Measurements from ENCODE around the gene FLT1. TPM values are rescaled to one million over a fixed set of nuclear protein-coding genes. Genes with fewer than 3 reads are reported as not detected.

The FLT1 gene
- total and polyA plus RNA-seq, 2 of the 13 experiments (the other 11 are each of a cell fraction or from before 2014, with no cell fraction given), result 0.02 TPM; not detected in 1

DNA sequence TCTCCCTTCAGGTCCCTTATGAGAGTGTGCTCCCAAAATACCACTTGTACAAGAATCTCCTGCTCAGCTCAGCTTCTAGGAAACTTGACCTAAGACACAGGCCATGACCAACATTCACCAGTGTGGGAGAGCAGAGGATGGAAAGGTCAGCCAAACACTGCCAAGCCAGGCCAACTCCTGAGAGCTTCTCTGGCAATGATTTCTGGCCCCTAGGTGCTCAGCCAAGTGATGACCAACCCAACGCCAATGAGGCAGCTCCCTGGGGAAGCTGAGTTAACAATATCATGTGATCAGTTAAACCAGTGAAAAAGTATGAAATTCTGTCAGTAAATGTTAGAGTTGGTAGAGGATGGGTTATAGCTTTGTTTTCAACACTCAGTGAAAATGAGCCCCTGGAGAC lies 49.1 kb upstream of the FLT1 start:
- Histone ChIP-seq H4K20me1 (ENCODE audit: insufficient read depth, low read length) (no peaks in the 10 kb centered on the region), H2AFZ (ENCODE audit: low read length) (no peak overlapping the region), H3K36me3 (replicated peaks in 1 of 2; ENCODE audit: control insufficient read depth in 1 of 2, insufficient read depth in 2 of 2, low read length in 2 of 2) (no peaks in the 10 kb centered on the region), H3K9me3 (ENCODE audit: low read length) (no peaks in the 10 kb centered on the region), H3K27ac (ENCODE audit: extremely low read length, insufficient read depth, low read length) (no peak overlapping the region), H3K9ac (ENCODE audit: insufficient read depth, low read depth, low read length) (no peak overlapping the region), H3K4me1 (ENCODE audit: insufficient read depth, low read length) (no peaks in the 10 kb centered on the region), H3K4me3 (replicated peaks in 1 of 3; ENCODE audit: insufficient read depth in 1 of 3, low read depth in 2 of 3, low read length in 3 of 3) (no peak overlapping the region), H3K27me3 (ENCODE audit: control insufficient read depth in 1 of 2, insufficient read depth in 2 of 2, low read length in 2 of 2) (peaks cover 0 to 6% of the 10 kb centered on the region in 2 experiments; a peak in 2 of 5 replicates), H3K4me2 (ENCODE audit: low read depth, low read length) (no peak overlapping the region), H3K79me2 (ENCODE audit: insufficient read depth, low read length) (no peaks in the 10 kb centered on the region)
- ATAC-seq (no peak), FAIRE-seq (no peak), DNase-seq (ENCODE audit: low spot score) (no peak)
- 0% methylated on average over 1 of the region's 1 CpG for WGBS (ENCODE audit: low lambda C conversion rate)
- TF ChIP-seq ZNF577 (CRISPR knock-in tag; IDR thresholded peaks at IDR 0.05; ENCODE audit: borderline replicate concordance, low read depth) (no peak), HNRNPH1 (optimal IDR thresholded peaks at IDR 0.05; ENCODE audit: low read depth, low read length) (no peak), ZNF501 (CRISPR knock-in tag; IDR thresholded peaks at IDR 0.05) (no peak), ZFY (CRISPR knock-in tag; IDR thresholded peaks at IDR 0.05) (no peak), XRCC5 (optimal IDR thresholded peaks at IDR 0.05; ENCODE audit: low read length) (no peak), MAFG (CRISPR knock-in tag; IDR thresholded peaks at IDR 0.05) (no peak), ZNF879 (CRISPR knock-in tag; IDR thresholded peaks at IDR 0.05) (no peak), SIN3B (IDR thresholded peaks at IDR 0.05; ENCODE audit: low read length) (no peak)
- TF ChIP-seq, protein P1, sequence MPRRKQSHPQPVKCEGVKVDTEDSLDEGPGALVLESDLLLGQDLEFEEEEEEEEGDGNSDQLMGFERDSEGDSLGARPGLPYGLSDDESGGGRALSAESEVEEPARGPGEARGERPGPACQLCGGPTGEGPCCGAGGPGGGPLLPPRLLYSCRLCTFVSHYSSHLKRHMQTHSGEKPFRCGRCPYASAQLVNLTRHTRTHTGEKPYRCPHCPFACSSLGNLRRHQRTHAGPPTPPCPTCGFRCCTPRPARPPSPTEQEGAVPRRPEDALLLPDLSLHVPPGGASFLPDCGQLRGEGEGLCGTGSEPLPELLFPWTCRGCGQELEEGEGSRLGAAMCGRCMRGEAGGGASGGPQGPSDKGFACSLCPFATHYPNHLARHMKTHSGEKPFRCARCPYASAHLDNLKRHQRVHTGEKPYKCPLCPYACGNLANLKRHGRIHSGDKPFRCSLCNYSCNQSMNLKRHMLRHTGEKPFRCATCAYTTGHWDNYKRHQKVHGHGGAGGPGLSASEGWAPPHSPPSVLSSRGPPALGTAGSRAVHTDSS (CRISPR knock-in tag; conservative IDR thresholded peaks at IDR 0.05), result no peak
- TF ChIP-seq, protein P2, sequence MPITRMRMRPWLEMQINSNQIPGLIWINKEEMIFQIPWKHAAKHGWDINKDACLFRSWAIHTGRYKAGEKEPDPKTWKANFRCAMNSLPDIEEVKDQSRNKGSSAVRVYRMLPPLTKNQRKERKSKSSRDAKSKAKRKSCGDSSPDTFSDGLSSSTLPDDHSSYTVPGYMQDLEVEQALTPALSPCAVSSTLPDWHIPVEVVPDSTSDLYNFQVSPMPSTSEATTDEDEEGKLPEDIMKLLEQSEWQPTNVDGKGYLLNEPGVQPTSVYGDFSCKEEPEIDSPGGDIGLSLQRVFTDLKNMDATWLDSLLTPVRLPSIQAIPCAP (CRISPR knock-in tag; IDR thresholded peaks at IDR 0.05; ENCODE audit: low read depth), result no peak
- TF ChIP-seq, protein P3, sequence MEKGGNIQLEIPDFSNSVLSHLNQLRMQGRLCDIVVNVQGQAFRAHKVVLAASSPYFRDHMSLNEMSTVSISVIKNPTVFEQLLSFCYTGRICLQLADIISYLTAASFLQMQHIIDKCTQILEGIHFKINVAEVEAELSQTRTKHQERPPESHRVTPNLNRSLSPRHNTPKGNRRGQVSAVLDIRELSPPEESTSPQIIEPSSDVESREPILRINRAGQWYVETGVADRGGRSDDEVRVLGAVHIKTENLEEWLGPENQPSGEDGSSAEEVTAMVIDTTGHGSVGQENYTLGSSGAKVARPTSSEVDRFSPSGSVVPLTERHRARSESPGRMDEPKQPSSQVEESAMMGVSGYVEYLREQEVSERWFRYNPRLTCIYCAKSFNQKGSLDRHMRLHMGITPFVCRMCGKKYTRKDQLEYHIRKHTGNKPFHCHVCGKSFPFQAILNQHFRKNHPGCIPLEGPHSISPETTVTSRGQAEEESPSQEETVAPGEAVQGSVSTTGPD (CRISPR knock-in tag; IDR thresholded peaks at IDR 0.05), result no peak
- TF ChIP-seq, protein P4, sequence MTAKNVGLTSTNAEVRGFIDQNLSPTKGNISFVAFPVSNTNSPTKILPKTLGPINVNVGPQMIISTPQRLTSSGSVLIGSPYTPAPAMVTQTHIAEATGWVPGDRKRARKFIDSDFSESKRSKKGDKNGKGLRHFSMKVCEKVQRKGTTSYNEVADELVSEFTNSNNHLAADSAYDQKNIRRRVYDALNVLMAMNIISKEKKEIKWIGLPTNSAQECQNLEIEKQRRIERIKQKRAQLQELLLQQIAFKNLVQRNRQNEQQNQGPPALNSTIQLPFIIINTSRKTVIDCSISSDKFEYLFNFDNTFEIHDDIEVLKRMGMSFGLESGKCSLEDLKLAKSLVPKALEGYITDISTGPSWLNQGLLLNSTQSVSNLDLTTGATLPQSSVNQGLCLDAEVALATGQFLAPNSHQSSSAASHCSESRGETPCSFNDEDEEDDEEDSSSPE (CRISPR knock-in tag; IDR thresholded peaks at IDR 0.05), result no peak
- TF ChIP-seq, protein P5, sequence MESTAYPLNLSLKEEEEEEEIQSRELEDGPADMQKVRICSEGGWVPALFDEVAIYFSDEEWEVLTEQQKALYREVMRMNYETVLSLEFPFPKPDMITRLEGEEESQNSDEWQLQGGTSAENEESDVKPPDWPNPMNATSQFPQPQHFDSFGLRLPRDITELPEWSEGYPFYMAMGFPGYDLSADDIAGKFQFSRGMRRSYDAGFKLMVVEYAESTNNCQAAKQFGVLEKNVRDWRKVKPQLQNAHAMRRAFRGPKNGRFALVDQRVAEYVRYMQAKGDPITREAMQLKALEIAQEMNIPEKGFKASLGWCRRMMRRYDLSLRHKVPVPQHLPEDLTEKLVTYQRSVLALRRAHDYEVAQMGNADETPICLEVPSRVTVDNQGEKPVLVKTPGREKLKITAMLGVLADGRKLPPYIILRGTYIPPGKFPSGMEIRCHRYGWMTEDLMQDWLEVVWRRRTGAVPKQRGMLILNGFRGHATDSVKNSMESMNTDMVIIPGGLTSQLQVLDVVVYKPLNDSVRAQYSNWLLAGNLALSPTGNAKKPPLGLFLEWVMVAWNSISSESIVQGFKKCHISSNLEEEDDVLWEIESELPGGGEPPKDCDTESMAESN (CRISPR knock-in tag; conservative IDR thresholded peaks at IDR 0.05), result no peak
- TF ChIP-seq, protein P6, sequence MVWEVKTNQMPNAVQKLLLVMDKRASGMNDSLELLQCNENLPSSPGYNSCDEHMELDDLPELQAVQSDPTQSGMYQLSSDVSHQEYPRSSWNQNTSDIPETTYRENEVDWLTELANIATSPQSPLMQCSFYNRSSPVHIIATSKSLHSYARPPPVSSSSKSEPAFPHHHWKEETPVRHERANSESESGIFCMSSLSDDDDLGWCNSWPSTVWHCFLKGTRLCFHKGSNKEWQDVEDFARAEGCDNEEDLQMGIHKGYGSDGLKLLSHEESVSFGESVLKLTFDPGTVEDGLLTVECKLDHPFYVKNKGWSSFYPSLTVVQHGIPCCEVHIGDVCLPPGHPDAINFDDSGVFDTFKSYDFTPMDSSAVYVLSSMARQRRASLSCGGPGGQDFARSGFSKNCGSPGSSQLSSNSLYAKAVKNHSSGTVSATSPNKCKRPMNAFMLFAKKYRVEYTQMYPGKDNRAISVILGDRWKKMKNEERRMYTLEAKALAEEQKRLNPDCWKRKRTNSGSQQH (CRISPR knock-in tag; IDR thresholded peaks at IDR 0.05; ENCODE audit: low read depth), result no peak
- ChIA-PET POLR2A (no interaction called here), CTCF (ENCODE audit: low intra/inter-chr PET ratio, low total read pairs) (no interaction called here)
- intact Hi-C loops (cut with micrococcal nuclease; ENCODE audit: unreplicated experiment), result no loop called here
- in situ Hi-C loops (cut with HindIII; ENCODE audit: extremely low pct_ligation_motif_present, low pct_unique_long_range_greater_than_20kb), result no loop called here
- no TSS peak for BruUV-seq (replicated peaks)
